GM21786 (cell line): ENCODE measurements around the gene NOX3.

ENCODE experiments used
- ATAC-seq: cut with Tn5 transposase; IDR thresholded peaks from one replicate; pipeline ENCODE4 v1.9.1; 2021; ENCODE audit not compliant: unreplicated experiment

NOX3 gene

GRCh38 chr6:155436981-155437749 is 18.5 kb downstream of the NOX3 start:
- ATAC-seq = no peak

- ATAC-seq = no peak
Observed at GRCh38 chr6:155434829-155435423, 20.7 kb downstream of the NOX3 start.

GRCh38 chr6:155434096-155434495 is 21.5 kb downstream of the NOX3 start:
- no peak for ATAC-seq

- ATAC-seq = no peak
Observed at GRCh38 chr6:155432293-155432692, 23.3 kb downstream of the NOX3 start.

GRCh38 chr6:155429321-155429893 is 26.2 kb downstream of the NOX3 start:
- no peak for ATAC-seq

GRCh38 chr6:155426408-155426945 is 29.2 kb downstream of the NOX3 start:
- no peak for ATAC-seq

- ATAC-seq = no peak
Observed at GRCh38 chr6:155424181-155424580, 31.5 kb downstream of the NOX3 start.

GRCh38 chr6:155422635-155423034 is 33.0 kb downstream of the NOX3 start:
- no peak for ATAC-seq

GRCh38 chr6:155420492-155420891 is 35.1 kb downstream of the NOX3 start:
- no peak for ATAC-seq

GRCh38 chr6:155419161-155419560 is 36.5 kb downstream of the NOX3 start:
- ATAC-seq = no peak

- peak; percentile 88 for ATAC-seq
Observed at GRCh38 chr6:155418017-155418761, 37.5 kb downstream of the NOX3 start.

GRCh38 chr6:155417454-155417853 is 38.2 kb downstream of the NOX3 start:
- ATAC-seq = no peak

GRCh38 chr6:155415953-155416352 is 39.7 kb downstream of the NOX3 start:
- no peak for ATAC-seq

- no peak for ATAC-seq
Observed at GRCh38 chr6:155414049-155414448, 41.6 kb downstream of the NOX3 start.

- no peak for ATAC-seq
Observed at GRCh38 chr6:155412335-155412734, 43.3 kb downstream of the NOX3 start.

GRCh38 chr6:155411154-155412052 is 44.2 kb downstream of the NOX3 start:
- ATAC-seq = no peak

GRCh38 chr6:155409391-155409790 is 46.2 kb downstream of the NOX3 start:
- no peak for ATAC-seq

- ATAC-seq = no peak
Observed at GRCh38 chr6:155408981-155409380, 46.7 kb downstream of the NOX3 start.

GRCh38 chr6:155408231-155408630 is 47.4 kb downstream of the NOX3 start:
- no peak for ATAC-seq

GRCh38 chr6:155406801-155407200 is 48.8 kb downstream of the NOX3 start:
- ATAC-seq = no peak
